Panc1 (cell line): ENCODE results near the gene TMEM134. TPM values are rescaled to one million over a fixed set of nuclear protein-coding genes. Genes with fewer than 3 reads are reported as not detected.

Source experiments
- ATAC-seq: fragments of 200-7000 bp; cut with Tn5 transposase; 2 replicates; pipeline ENCODE4 v1.9.1; 2020; ENCODE audit warnings: mild to moderate bottlenecking, moderate library complexity
- BruUV-seq: library from RNA; stranded (reverse); fragments of 400-500 nt; replicated peaks from 2 replicates; lab custom pipeline; 2021; lab: Mats Ljungman, UMichigan
- CTCF ChIA-PET: fragments of 300-600 bp; sonication (Branson Sonifier 250); formaldehyde crosslinking; loops from one replicate; lab custom pipeline; 2022; ENCODE audit warnings: antibody characterized with exemption; lab: Charles Lee
- POLR2A ChIA-PET: fragments of 300-600 bp; sonication (Branson Sonifier 250); formaldehyde crosslinking; loops from one replicate; lab custom pipeline; 2022; ENCODE audit warnings: antibody characterized with exemption; lab: Charles Lee
- DNase-seq: peaks from one replicate; pipeline ENCODE4 v3.0.0-alpha.2; 2010; ENCODE audit warnings: low read depth, low spot score
- H3K27ac ChIP-seq: 2 replicates; pipeline ENCODE4 v1.5.1; 2011; ENCODE audit warnings: mild to moderate bottlenecking, low read length, inconsistent platforms
- H3K27me3 ChIP-seq: fragments of 200-500 bp; sonication (Bioruptor generic); 2 replicates; pipeline ENCODE4 v1.6.0; 2014; ENCODE audit warnings: low read length, inconsistent platforms; ENCODE audit not compliant: control insufficient read depth, insufficient read depth
- H3K36me3 ChIP-seq: fragments of 200-500 bp; sonication (Bioruptor generic); 2 replicates; pipeline ENCODE4 v1.5.1; 2014; ENCODE audit warnings: inconsistent platforms, mild to moderate bottlenecking, low read length, moderate library complexity; ENCODE audit not compliant: control insufficient read depth, insufficient read depth
- H3K4me1 ChIP-seq: 2 replicates; pipeline ENCODE4 v1.5.1; 2011; ENCODE audit warnings: inconsistent platforms, mild to moderate bottlenecking, low read length, moderate library complexity; ENCODE audit not compliant: control insufficient read depth, insufficient read depth
- H3K4me3 ChIP-seq, 2 experiments: 2 replicates each; pipeline ENCODE4 v1.5.1; 2011 to 2012; ENCODE audit warnings: low read depth in 2 of 2, low read length in 2 of 2, mild to moderate bottlenecking in 2 of 2, inconsistent platforms in 1 of 2, moderate library complexity in 1 of 2
- H3K9me3 ChIP-seq: fragments of 200-500 bp; sonication (Bioruptor generic); 2 replicates; pipeline ENCODE4 v1.5.1; 2014; ENCODE audit warnings: low read depth, mild to moderate bottlenecking, inconsistent platforms, low read length, moderate library complexity; ENCODE audit not compliant: control insufficient read depth, insufficient read depth
- POLR2AphosphoS5 ChIP-seq: IDR thresholded peaks from 2 replicates; pipeline ENCODE4 v1.6.1; 2012; ENCODE audit warnings: mild to moderate bottlenecking, low read depth, low read length, moderate library complexity
- REST ChIP-seq, 2 experiments: IDR thresholded peaks; 2 replicates each; pipeline ENCODE4 v1.6.1; 2011 to 2012; ENCODE audit warnings: low read depth in 2 of 2, control low read depth in 1 of 2, low read length in 1 of 2, mild to moderate bottlenecking in 1 of 2, moderate library complexity in 1 of 2; ENCODE audit not compliant: insufficient read depth in 1 of 2
- SIN3A ChIP-seq: IDR thresholded peaks from 2 replicates; pipeline ENCODE4 v1.6.1; 2012; ENCODE audit warnings: low read depth, mild to moderate bottlenecking, low read length, moderate library complexity, borderline replicate concordance; ENCODE audit not compliant: insufficient read depth
- TCF7L2 ChIP-seq: IDR thresholded peaks from 2 replicates; pipeline ENCODE4 v1.6.1; 2011; ENCODE audit warnings: mild to moderate bottlenecking, low read depth, low read length, inconsistent platforms
- in situ Hi-C: cut with HindIII; loops from 2 replicates; pipeline ENCODE4 v1.10.0; 2016; ENCODE audit warnings: low sequenced_read_pairs, low pct_unique_long_range_greater_than_20kb
- intact Hi-C: fragments of 100-400 bp; cut with micrococcal nuclease; formaldehyde crosslinking; loops from one replicate; pipeline ENCODE4 v1.10.0; 2022; ENCODE audit not compliant: unreplicated experiment
- total RNA-seq: library from RNA; stranded (reverse); gene quantifications from one replicate; pipeline ENCODE4 v1.2.1, GENCODE V29; 2021; ENCODE audit not compliant: unreplicated experiment
- TF ChIP-seq, protein P1 (sequence below): fragments of 450-650 bp; IDR thresholded peaks from 2 replicates; pipeline ENCODE4 v1.5.1; 2017; ENCODE audit warnings: mild to moderate bottlenecking

Gene TMEM134
- total RNA-seq, 1 experiment from 2014 or later, result 65.0 TPM

- no TSS peak for BruUV-seq
- no peaks in the 10 kb centered on the region; the same call in 1 of the 2 replicates for H3K36me3 ChIP-seq
Observed at GRCh38 chr11:67500484-67500821, 31.4 kb upstream of the TMEM134 start.

GRCh38 chr11:67499808-67500483, 30.9 kb upstream of the TMEM134 start:
- in situ Hi-C loops, result no loop called here
- POLR2A ChIA-PET, result no interaction called here
- no peaks in the 10 kb centered on the region for H3K27me3 ChIP-seq
- TF ChIP-seq POLR2AphosphoS5 (no peak), REST (IDR thresholded peaks at IDR 0.05; ENCODE audit: insufficient read depth in 1 of 2, low read depth in 2 of 2, low read length in 1 of 2) (no peak), TCF7L2 (no peak), SIN3A (no peak)
- TF ChIP-seq, protein P1, sequence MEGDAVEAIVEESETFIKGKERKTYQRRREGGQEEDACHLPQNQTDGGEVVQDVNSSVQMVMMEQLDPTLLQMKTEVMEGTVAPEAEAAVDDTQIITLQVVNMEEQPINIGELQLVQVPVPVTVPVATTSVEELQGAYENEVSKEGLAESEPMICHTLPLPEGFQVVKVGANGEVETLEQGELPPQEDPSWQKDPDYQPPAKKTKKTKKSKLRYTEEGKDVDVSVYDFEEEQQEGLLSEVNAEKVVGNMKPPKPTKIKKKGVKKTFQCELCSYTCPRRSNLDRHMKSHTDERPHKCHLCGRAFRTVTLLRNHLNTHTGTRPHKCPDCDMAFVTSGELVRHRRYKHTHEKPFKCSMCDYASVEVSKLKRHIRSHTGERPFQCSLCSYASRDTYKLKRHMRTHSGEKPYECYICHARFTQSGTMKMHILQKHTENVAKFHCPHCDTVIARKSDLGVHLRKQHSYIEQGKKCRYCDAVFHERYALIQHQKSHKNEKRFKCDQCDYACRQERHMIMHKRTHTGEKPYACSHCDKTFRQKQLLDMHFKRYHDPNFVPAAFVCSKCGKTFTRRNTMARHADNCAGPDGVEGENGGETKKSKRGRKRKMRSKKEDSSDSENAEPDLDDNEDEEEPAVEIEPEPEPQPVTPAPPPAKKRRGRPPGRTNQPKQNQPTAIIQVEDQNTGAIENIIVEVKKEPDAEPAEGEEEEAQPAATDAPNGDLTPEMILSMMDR, result no peak
- intact Hi-C loops, result no loop called here
- H3K4me3 ChIP-seq, result no peak overlapping the region
- DNase-seq, result no peak
- no TSS peak for BruUV-seq
- ATAC-seq, result no peak
- H3K36me3 ChIP-seq, result no peaks in the 10 kb centered on the region; the same call in 1 of the 2 replicates
- H3K4me1 ChIP-seq, result peaks cover 3% of the 10 kb centered on the region; the same call in 1 of the 2 replicates
- no peaks in the 10 kb centered on the region for H3K9me3 ChIP-seq
- CTCF ChIA-PET, result no interaction called here
- H3K27ac ChIP-seq, result no peak overlapping the region

More at GRCh38 chr11:67500484-67500821, 31.4 kb upstream of the TMEM134 start:
- no peak overlapping the region for H3K27ac ChIP-seq
- H3K9me3 ChIP-seq, result no peaks in the 10 kb centered on the region
- POLR2A ChIA-PET, result no interaction called here
- no peaks in the 10 kb centered on the region for H3K27me3 ChIP-seq
- no peak for ATAC-seq
- in situ Hi-C loops (no loop called here), intact Hi-C loops (no loop called here)
- TF ChIP-seq SIN3A, result no peak
- TF ChIP-seq TCF7L2, result no peak
- TF ChIP-seq REST (IDR thresholded peaks at IDR 0.05; ENCODE audit: insufficient read depth in 1 of 2, low read depth in 2 of 2, low read length in 1 of 2), result no peak
- no peak for TF ChIP-seq POLR2AphosphoS5
- TF ChIP-seq, protein P1, result no peak
- no peak for DNase-seq
- CTCF ChIA-PET, result no interaction called here
- no peak overlapping the region for H3K4me3 ChIP-seq
- H3K4me1 ChIP-seq, result peaks cover 5% of the 10 kb centered on the region
